Effector memory CD4-positive, alpha-beta T cell (primary cell): Measurements from ENCODE around the gene DNAJB12.
"Not testable (repeated sequence)": the region's sequence is repeated elsewhere in the genome, so short reads cannot be mapped to it uniquely, and the experiment has no call there.

ENCODE experiments used
- DNase-seq, 3 donors: peaks; one replicate each; pipeline ENCODE4 v3.0.0-alpha.2; 2020
- H3K27ac ChIP-seq: 2 replicates; pipeline ENCODE4 v1.7.0; 2013; ENCODE audit warnings: mild to moderate bottlenecking, low read length, moderate library complexity; ENCODE audit not compliant: insufficient read depth, poor library complexity, severe bottlenecking
- H3K27me3 ChIP-seq: replicated peaks from 2 replicates; pipeline ENCODE4 v1.7.0; 2013; ENCODE audit warnings: mild to moderate bottlenecking, low read length; ENCODE audit not compliant: insufficient read depth, control insufficient read depth, poor library complexity, severe bottlenecking
- H3K36me3 ChIP-seq: 2 replicates; pipeline ENCODE4 v1.7.0; 2013; ENCODE audit warnings: mild to moderate bottlenecking, low read length, moderate library complexity; ENCODE audit not compliant: control insufficient read depth, insufficient read depth
- H3K4me1 ChIP-seq: 2 replicates; pipeline ENCODE4 v1.7.0; 2013; ENCODE audit warnings: low read length, mild to moderate bottlenecking; ENCODE audit not compliant: control insufficient read depth, insufficient read depth, poor library complexity, severe bottlenecking
- H3K4me3 ChIP-seq: 2 replicates; pipeline ENCODE4 v1.7.0; 2013; ENCODE audit warnings: low read length, low read depth, mild to moderate bottlenecking; ENCODE audit not compliant: insufficient read depth, poor library complexity, severe bottlenecking
- H3K9me3 ChIP-seq: 2 replicates; pipeline ENCODE4 v1.7.0; 2013; ENCODE audit warnings: mild to moderate bottlenecking, low read length, moderate library complexity; ENCODE audit not compliant: control insufficient read depth

Gene DNAJB12

DNA sequence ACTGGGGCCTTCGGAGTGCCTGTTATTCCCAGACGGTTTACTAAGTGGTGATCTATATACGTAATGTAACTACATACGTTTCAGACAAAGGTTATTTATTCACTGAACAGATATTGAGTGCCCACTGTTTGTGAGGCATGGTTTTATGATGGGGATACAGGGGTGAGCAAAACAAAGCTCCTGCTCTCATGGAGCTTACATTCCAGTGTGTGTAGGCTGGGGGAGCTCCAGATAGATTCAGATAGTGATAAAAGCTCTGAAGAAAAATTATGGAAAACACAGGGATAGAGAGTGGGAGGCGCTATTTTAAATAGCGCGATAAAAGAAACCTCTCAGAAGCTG lies 466 bp upstream of the DNAJB12 start:
- Histone ChIP-seq H3K27ac (peak overlapping the region; percentile 89), H3K4me1 (peaks cover 17% of the 10 kb centered on the region), H3K36me3 (peaks cover 3% of the 10 kb centered on the region), H3K4me3 (peak overlapping the region; percentile 68), H3K27me3 (no peaks in the 10 kb centered on the region), H3K9me3 (no peaks in the 10 kb centered on the region)
- DNase-seq, result no peak

DNA sequence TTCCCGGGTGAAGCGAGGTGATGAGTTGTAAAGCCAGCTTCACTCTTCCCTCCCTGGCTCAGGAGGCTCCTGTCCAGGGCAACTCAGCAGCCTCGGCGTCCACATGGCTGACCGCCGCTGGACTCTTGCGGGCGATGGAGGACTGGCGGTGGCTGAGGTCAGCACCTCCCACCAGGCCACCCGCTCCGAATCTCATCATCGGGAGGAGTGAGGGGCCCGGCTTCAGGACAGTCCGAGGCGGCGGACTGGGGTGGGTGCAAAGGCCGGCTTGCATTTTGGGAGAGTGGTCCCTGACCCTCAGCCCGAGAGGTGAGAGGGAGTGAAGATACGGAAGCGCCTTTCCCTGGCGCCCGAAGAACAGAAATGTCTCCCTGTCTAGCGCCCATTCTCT lies 759 bp downstream of the DNAJB12 start:
- Histone ChIP-seq H3K4me3 (peak overlapping the region; percentile 68), H3K9me3 (no peaks in the 10 kb centered on the region)
- DNase-seq, result no peak

DNA sequence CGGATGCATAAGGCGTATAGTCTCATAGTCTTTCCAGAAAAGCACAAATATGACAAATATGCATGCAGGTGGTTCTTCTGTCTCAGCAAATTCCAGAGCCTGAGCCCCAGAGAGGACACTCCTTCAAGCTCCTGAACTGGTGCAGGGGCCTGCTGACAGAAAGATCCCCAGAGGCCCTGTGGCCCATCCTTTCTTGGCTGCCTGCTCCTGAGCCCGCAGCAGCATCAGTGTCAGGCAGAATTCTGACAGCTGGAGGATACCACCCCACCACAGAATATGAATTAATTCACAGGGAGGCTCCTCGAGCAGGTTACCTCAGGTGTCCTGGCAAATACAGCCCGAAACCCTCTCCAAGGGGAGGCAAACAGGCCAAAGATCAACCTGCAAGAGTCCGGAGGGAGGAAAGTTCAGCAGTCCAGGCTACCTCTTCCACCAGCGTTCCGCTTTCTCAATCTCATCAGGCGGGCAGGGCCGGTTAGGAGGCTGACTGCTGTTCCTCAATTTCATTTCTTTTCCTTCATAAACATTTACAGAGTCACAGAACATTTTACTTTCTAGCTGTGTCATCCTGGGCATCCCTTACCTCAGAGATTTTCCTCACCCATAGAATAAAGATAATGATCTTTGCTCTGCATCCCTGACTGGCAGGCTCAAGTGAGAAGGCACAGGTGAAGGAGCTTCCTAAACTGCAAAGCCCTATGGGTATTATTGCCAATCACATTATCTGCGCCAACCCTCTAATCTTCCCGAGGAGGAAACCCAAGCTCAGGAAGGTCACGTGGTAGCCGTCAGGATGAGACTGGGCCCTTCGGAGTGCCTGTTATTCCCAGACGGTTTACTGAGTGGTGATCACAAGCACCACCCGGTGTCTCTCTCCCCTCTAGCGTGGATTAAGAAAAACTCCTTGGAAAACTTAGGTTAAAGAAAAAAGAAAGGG lies 1.4 kb downstream of the DNAJB12 start:
- peak overlapping the region; percentile 68 for H3K4me3 ChIP-seq
- no peaks in the 10 kb centered on the region for H3K9me3 ChIP-seq
- peaks cover 17% of the 10 kb centered on the region for H3K4me1 ChIP-seq
- H3K27ac ChIP-seq, result peak overlapping the region; percentile 89
- H3K36me3 ChIP-seq, result peaks cover 11% of the 10 kb centered on the region
- H3K27me3 ChIP-seq, result no peaks in the 10 kb centered on the region
- DNase-seq, result no peak

More for the DNA sequence above, 759 bp downstream of the DNAJB12 start:
- Histone ChIP-seq H3K27me3 (no peaks in the 10 kb centered on the region), H3K4me1 (peaks cover 17% of the 10 kb centered on the region), H3K27ac (peak overlapping the region; percentile 89), H3K36me3 (peaks cover 4% of the 10 kb centered on the region)

DNA sequence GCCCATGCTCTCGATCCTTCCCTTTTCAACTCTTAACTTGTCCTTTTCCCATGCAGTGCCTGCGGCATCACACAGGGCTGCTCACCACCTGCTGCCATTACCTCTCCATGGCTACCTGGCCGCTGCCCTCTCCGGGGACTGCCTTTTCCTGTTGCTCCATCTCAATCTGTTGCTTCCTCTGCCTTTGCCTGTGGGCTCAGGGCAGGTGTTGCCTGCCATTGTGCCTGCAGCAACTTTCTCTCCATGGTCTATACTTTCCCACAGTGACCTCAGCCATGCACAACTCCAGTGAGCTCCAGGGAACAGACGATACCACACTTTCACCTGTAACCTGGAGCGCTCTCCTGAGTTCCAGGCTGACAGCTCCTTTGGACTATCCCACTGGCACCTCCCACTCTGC lies 3.2 kb downstream of the DNAJB12 start:
- H3K27me3 ChIP-seq, result no peaks in the 10 kb centered on the region
- DNase-seq, result no peak
- H3K36me3 ChIP-seq, result peaks cover 12% of the 10 kb centered on the region
- no peak overlapping the region for H3K4me3 ChIP-seq
- H3K4me1 ChIP-seq, result peaks cover 17% of the 10 kb centered on the region
- H3K9me3 ChIP-seq, result no peaks in the 10 kb centered on the region
- no peak overlapping the region for H3K27ac ChIP-seq

DNA sequence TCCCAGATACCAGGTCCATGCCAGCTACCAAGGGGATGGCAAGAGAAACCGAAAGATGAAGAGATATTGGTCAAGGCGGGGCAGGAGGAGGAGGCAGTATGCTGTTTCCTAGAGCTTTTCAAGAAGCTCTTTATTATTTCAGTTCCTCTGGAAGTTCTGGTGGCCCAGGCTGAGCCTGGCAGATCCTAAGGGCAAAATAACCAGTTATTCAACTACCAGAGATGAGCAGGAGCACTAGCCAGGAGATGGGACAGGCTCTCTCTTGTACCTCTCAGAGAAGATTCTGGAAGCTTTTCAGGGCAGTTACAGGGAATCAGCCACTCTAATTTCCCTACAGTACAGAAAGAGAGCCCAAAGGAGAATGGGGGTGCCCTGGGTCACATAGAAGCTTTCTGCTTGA lies 5.3 kb downstream of the DNAJB12 start:
- Histone ChIP-seq H3K27ac (no peak overlapping the region), H3K36me3 (peaks cover 13% of the 10 kb centered on the region), H3K4me3 (no peak overlapping the region), H3K4me1 (peaks cover 19% of the 10 kb centered on the region), H3K27me3 (no peaks in the 10 kb centered on the region), H3K9me3 (no peaks in the 10 kb centered on the region)
- no peak for DNase-seq

DNA sequence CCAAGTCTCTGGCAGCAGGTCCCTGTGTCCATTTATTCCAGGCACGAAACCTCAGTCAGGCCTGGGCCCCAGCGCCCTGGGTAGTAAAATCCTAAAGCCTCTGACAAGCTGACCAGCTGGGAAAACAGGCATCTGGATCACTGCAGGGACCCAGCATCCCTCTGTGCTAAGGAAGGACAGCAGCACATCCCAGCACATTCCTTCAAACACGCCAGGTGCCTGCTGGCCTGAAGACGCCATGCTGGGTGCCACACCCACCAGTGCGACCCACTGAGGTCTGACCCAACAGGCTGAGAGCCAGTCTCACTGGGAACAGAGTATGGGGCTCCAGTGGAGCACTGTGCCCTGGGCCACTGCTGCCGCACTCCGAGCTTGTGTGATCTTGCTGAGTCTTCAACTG lies 6.4 kb downstream of the DNAJB12 start:
- Histone ChIP-seq H3K27ac (no peak overlapping the region), H3K4me1 (peaks cover 12% of the 10 kb centered on the region), H3K4me3 (no peak overlapping the region), H3K27me3 (no peaks in the 10 kb centered on the region), H3K36me3 (peaks cover 24% of the 10 kb centered on the region), H3K9me3 (no peaks in the 10 kb centered on the region)
- no peak for DNase-seq

DNA sequence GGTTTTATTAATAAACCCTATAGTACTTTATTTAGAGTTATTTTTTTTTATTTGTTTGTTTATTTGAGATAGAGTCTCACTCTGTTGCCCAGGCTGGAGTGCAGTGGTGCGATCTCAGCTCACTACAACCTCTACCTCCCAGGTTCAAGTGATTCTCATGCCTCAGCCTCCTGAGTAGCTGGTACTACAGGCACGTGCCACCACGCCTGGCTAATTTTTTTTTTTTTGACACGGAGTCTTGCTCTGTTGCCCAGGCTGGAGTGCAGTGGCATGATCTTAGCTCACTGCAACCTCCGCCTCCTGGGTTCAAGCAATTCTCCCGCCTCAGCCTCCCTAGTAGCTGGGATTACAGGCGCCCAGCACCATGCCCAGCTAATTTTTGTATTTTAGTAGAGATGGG lies 8.6 kb downstream of the DNAJB12 start:
- H3K4me1 ChIP-seq, DNase-seq: not testable (repeated sequence)

DNA sequence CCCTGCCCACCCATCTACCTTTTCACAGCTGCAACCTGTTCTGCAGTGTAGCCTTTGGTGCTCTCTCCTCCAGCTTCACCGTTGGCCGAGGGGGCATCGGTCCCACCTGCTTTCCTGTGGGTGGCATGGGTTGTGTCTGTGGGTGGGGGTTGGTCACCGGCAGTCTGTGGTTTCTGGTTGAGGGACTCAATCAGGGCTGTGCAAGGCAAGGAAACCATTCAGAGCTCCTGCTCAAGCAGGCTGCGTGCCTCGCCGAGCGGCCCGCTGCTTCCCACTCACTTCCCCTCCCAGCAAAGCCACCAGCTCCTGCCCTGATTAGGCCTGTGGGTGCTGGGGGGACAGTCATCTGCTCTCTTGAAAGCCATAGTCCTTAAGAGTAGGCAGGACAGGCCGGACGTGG lies 9.8 kb downstream of the DNAJB12 start:
- H3K9me3 ChIP-seq, result no peaks in the 10 kb centered on the region
- no peak overlapping the region for H3K27ac ChIP-seq
- no peak overlapping the region for H3K4me3 ChIP-seq
- H3K4me1 ChIP-seq, result peaks cover 6% of the 10 kb centered on the region
- no peaks in the 10 kb centered on the region for H3K27me3 ChIP-seq
- no peak for DNase-seq
- peaks cover 38% of the 10 kb centered on the region for H3K36me3 ChIP-seq

More for the DNA sequence above, 8.6 kb downstream of the DNAJB12 start:
- not testable (repeated sequence) for H3K27me3 ChIP-seq, H3K4me3 ChIP-seq, H3K9me3 ChIP-seq, H3K27ac ChIP-seq
- peaks cover 35% of the 10 kb centered on the region for H3K36me3 ChIP-seq

DNA sequence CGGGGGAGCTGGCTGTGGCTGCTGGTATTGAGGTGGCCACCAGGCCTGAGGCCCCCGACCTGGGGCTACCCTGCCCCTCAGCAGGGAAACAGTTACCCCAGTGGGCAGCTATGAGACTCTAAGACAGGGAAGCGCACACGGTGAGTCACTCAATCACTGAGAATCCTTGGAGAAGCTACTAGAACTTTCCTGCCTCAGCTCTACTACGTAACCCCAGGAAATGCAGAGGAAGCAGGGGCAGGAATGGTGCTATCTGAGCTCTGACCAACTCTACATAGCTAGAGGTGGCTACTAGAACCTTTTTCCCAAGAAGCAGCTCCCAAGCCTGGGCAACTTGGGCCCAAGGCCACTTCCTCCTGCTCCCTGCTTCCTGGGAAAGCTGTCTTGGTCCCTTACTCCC lies 11.8 kb downstream of the DNAJB12 start:
- DNase-seq, result no peak
- H3K36me3 ChIP-seq, result peaks cover 40% of the 10 kb centered on the region
- H3K27me3 ChIP-seq, result no peaks in the 10 kb centered on the region
- peaks cover 6% of the 10 kb centered on the region for H3K4me1 ChIP-seq
- no peaks in the 10 kb centered on the region for H3K9me3 ChIP-seq
- H3K4me3 ChIP-seq, result no peak overlapping the region
- H3K27ac ChIP-seq, result no peak overlapping the region

DNA sequence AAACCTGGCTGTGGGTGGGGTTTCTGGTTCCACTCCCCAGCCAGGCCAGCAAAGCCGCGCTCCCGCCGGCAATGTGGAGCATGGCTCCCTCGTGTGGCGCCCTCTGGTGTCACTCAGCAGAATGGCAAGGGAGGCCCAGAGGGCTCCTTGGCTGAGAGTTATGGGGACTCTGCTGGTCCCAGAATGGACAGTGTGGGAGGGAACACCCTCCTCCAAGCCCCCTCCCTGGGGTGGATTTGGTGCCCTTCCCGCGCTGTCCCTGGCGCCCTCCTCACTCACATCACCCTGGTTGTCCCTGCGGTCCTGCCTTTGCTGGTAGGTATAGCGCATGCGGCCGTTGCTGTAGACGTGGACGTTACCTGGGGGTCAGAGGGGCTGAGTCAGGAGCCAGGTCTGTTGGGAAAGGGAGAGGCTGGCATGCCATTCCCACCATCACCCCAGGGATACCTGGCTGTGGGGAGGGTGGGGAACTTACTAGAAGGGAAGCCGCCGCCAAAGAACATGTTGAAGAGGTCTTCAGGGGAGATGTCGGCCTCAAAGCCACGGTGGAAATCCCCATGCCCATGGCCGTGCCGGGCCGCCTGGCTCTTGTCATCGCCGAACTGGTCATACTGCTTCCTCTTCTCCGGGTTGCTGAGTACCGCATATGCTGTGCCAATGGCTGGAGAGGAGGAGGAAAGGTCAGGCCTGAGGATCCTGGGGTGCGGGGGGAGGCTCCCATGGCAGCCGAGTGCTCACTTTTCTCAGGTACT lies 14.0 kb downstream of the DNAJB12 start:
- Histone ChIP-seq H3K27me3 (no peaks in the 10 kb centered on the region), H3K9me3 (no peaks in the 10 kb centered on the region), H3K36me3 (peaks cover 42% of the 10 kb centered on the region), H3K4me1 (peaks cover 21% of the 10 kb centered on the region), H3K27ac (no peak overlapping the region), H3K4me3 (no peak overlapping the region)
- DNase-seq, result peak; percentile 56 to 65 (median 61)
